HCT116 (cell line): ENCODE data around the gene TIMP1. TPM values are rescaled to one million over a fixed set of nuclear protein-coding genes. Genes with fewer than 3 reads are reported as not detected.

Source experiments
- ATAC-seq: fragments of 200-7000 bp; cut with Tn5 transposase; 2 replicates; pipeline ENCODE4 v1.9.1; 2020; ENCODE audit warnings: mild to moderate bottlenecking, moderate library complexity
- BruUV-seq: library from RNA; stranded (reverse); fragments of 400-500 nt; replicated peaks from 2 replicates; lab custom pipeline; 2021; lab: Mats Ljungman, UMichigan
- CTCF ChIA-PET: fragments of 300-600 bp; sonication (Branson Sonifier 250); formaldehyde crosslinking; loops from one replicate; lab custom pipeline; 2021; ENCODE audit warnings: antibody characterized with exemption; lab: Charles Lee
- POLR2A ChIA-PET: fragments of 300-600, 350-600 bp; sonication (Branson Sonifier 250); formaldehyde crosslinking; loops from one replicate; lab custom pipeline; 2021; ENCODE audit warnings: antibody characterized with exemption; lab: Charles Lee
- RAD21 ChIA-PET, 2 experiments: fragments of 300-600 bp; sonication (Branson Sonifier 250); formaldehyde crosslinking; loops; one replicate each; lab custom pipeline; 2023; ENCODE audit warnings: low total read pairs in 2 of 2; ENCODE audit not compliant: uncharacterized antibody in 2 of 2, unreplicated experiment in 2 of 2, low non-redundant PET in 1 of 2; lab: Charles Lee
- DNase-seq: peaks from one replicate; pipeline ENCODE4 v3.0.0-alpha.2; 2010; ENCODE audit warnings: low read depth, low spot score
- H2AFZ ChIP-seq: fragments of 200-600 bp; shearing (Covaris generic), sonication (generic); 2 replicates; pipeline ENCODE4 v1.6.1; 2017; ENCODE audit warnings: low read depth, mixed run types, mixed read lengths, antibody characterized with exemption, low read length; ENCODE audit not compliant: poor library complexity, severe bottlenecking
- H3K27ac ChIP-seq: 2 replicates; pipeline ENCODE4 v1.5.1; 2012; ENCODE audit warnings: low read depth, low read length
- H3K27me3 ChIP-seq: fragments of 200-600 bp; sonication (generic); 2 replicates; pipeline ENCODE4 v1.6.1; 2016; ENCODE audit warnings: mixed run types, low read length, mixed read lengths; ENCODE audit not compliant: insufficient read depth
- H3K36me3 ChIP-seq, 2 experiments: fragments of 200-500 bp in 1 of 2; fragments of 200-600 bp in 1 of 2; sonication (Bioruptor generic) in 1 of 2; sonication (generic) in 1 of 2; 2 replicates each; pipeline versions ENCODE4 v1.5.1 to v1.6.1; 2014 to 2016; ENCODE audit warnings: low read length in 2 of 2, inconsistent platforms in 1 of 2, mixed read lengths in 1 of 2, mixed run types in 1 of 2; ENCODE audit not compliant: insufficient read depth in 2 of 2, control insufficient read depth in 1 of 2
- H3K4me1 ChIP-seq, 2 experiments: fragments of 200-600 bp in 1 of 2; sonication (generic) in 1 of 2; 2 replicates each; pipeline versions ENCODE4 v1.5.1 to v1.6.1; 2012 to 2017; ENCODE audit warnings: low read length in 2 of 2, inconsistent platforms in 1 of 2, mild to moderate bottlenecking in 1 of 2, mixed read lengths in 1 of 2, mixed run types in 1 of 2, moderate library complexity in 1 of 2; ENCODE audit not compliant: insufficient read depth in 2 of 2, control insufficient read depth in 1 of 2
- H3K4me2 ChIP-seq: fragments of 200-600 bp; sonication (generic); 2 replicates; pipeline ENCODE4 v1.6.1; 2017; ENCODE audit warnings: mixed run types, low read length, mixed read lengths
- H3K4me3 ChIP-seq, 2 experiments: fragments of 200-600 bp in 1 of 2; sonication (generic) in 1 of 2; replicated peaks in 1 of 2; 2 replicates each; pipeline ENCODE4 v1.5.1; 2011 to 2016; ENCODE audit warnings: low read length in 2 of 2, control low read depth in 1 of 2, low read depth in 1 of 2, mild to moderate bottlenecking in 1 of 2, mixed read lengths in 1 of 2, mixed run types in 1 of 2
- H3K79me2 ChIP-seq: fragments of 200-600 bp; sonication (generic); 2 replicates; pipeline ENCODE4 v1.6.1; 2017; ENCODE audit warnings: mild to moderate bottlenecking, mixed run types, low read length, moderate library complexity, mixed read lengths; ENCODE audit not compliant: insufficient read depth
- H3K9ac ChIP-seq: fragments of 200-600 bp; sonication (generic); 2 replicates; pipeline ENCODE4 v1.6.1; 2016; ENCODE audit warnings: low read length, mixed read lengths
- H3K9me2 ChIP-seq: fragments of 200-600 bp; sonication (generic), shearing (Covaris generic); 2 replicates; pipeline ENCODE4 v1.6.1; 2017; ENCODE audit warnings: mixed run types, mild to moderate bottlenecking, moderate library complexity; ENCODE audit not compliant: insufficient read depth
- H3K9me3 ChIP-seq, 2 experiments: fragments of 200-500 bp in 1 of 2; fragments of 200-600 bp in 1 of 2; sonication (Bioruptor generic) in 1 of 2; sonication (generic) in 1 of 2; 2 replicates each; pipeline ENCODE4 v1.6.1; 2014 to 2017; ENCODE audit warnings: low read length in 2 of 2, mixed read lengths in 2 of 2, inconsistent platforms in 1 of 2, low read depth in 1 of 2, mild to moderate bottlenecking in 1 of 2, mixed run types in 1 of 2, moderate library complexity in 1 of 2; ENCODE audit not compliant: control insufficient read depth in 1 of 2, insufficient read depth in 1 of 2
- H4K20me1 ChIP-seq: fragments of 200-600 bp; sonication (generic), shearing (Covaris generic); 2 replicates; pipeline ENCODE4 v1.6.1; 2017; ENCODE audit warnings: mixed run types, mild to moderate bottlenecking, moderate library complexity; ENCODE audit not compliant: insufficient read depth
- CTCF ChIP-seq, 3 experiments: fragments of 200-600 bp in 1 of 3; sonication (generic) in 1 of 3; IDR thresholded peaks in 2 of 3; conservative IDR thresholded peaks in 1 of 3; 2 replicates each; pipeline ENCODE4 v1.5.1; 2012 to 2017; ENCODE audit warnings: low read depth in 2 of 3, low read length in 2 of 3, antibody characterized with exemption in 1 of 3, borderline replicate concordance in 1 of 3, control low read depth in 1 of 3, mild to moderate bottlenecking in 1 of 3, mixed read lengths in 1 of 3, mixed run types in 1 of 3, moderate library complexity in 1 of 3; ENCODE audit not compliant: insufficient read depth in 1 of 3
- EGR1 ChIP-seq: IDR thresholded peaks from 2 replicates; pipeline ENCODE4 v1.6.1; 2012; ENCODE audit warnings: low read depth
- EZH2 ChIP-seq: fragments of 200-600 bp; sonication (generic); IDR thresholded peaks from 2 replicates; pipeline ENCODE4 v1.6.1; 2017; ENCODE audit warnings: antibody characterized with exemption, mixed run types
- EZH2phosphoT487 ChIP-seq: fragments of 200-600 bp; IDR thresholded peaks from 2 replicates; pipeline ENCODE4 v1.6.1; 2018; ENCODE audit warnings: antibody characterized with exemption, borderline replicate concordance
- FOSL1 ChIP-seq: IDR thresholded peaks from 2 replicates; pipeline ENCODE4 v1.6.1; 2012; ENCODE audit warnings: low read depth
- MAX ChIP-seq: IDR thresholded peaks from 2 replicates; pipeline ENCODE4 v1.6.1; 2012
- POLR2A ChIP-seq: IDR thresholded peaks from 2 replicates; pipeline ENCODE4 v1.7.0; 2011; ENCODE audit warnings: borderline replicate concordance; ENCODE audit not compliant: insufficient read depth, insufficient read length; ENCODE audit errors: extremely low read depth
- RAD21 ChIP-seq: IDR thresholded peaks from 2 replicates; pipeline ENCODE4 v1.6.1; 2012; ENCODE audit warnings: low read depth, mild to moderate bottlenecking
- REST ChIP-seq: IDR thresholded peaks from 2 replicates; pipeline ENCODE4 v1.6.1; 2012; ENCODE audit warnings: low read depth
- SIN3A ChIP-seq: IDR thresholded peaks from 2 replicates; pipeline ENCODE4 v1.6.1; 2012; ENCODE audit warnings: low read depth
- SP1 ChIP-seq: IDR thresholded peaks from 2 replicates; pipeline ENCODE4 v1.6.1; 2012; ENCODE audit warnings: low read depth
- SRF ChIP-seq: IDR thresholded peaks from 2 replicates; pipeline ENCODE4 v1.6.1; 2012; ENCODE audit warnings: low read depth
- ZBTB33 ChIP-seq: IDR thresholded peaks from 2 replicates; pipeline ENCODE4 v1.6.1; 2011; ENCODE audit warnings: mild to moderate bottlenecking, low read length, moderate library complexity; ENCODE audit not compliant: insufficient replicate concordance; ENCODE audit errors: extremely low read depth
- ZFX ChIP-seq: fragments of 450-650 bp; IDR thresholded peaks from 2 replicates; pipeline ENCODE4 v1.6.1; 2017
- ZNF274 ChIP-seq: fragments of 200-500 bp; sonication (Bioruptor generic); IDR thresholded peaks from 2 replicates; pipeline ENCODE4 v1.6.1; 2014; ENCODE audit warnings: mild to moderate bottlenecking, low read depth, low read length, inconsistent platforms
- intact Hi-C: fragments of 100-400 bp; cut with micrococcal nuclease; formaldehyde crosslinking; loops from 2 replicates; pipeline ENCODE4 v1.10.0; 2022
- total RNA-seq: library from RNA; stranded (reverse); gene quantifications from one replicate; pipeline ENCODE4 v1.2.1, GENCODE V29; 2021; ENCODE audit not compliant: unreplicated experiment

TIMP1 gene
- total RNA-seq, 1 experiment from 2014 or later, result 225 TPM

- no peak overlapping the region for H3K4me3 ChIP-seq
- no peaks in the 10 kb centered on the region for H3K9me2 ChIP-seq
- H3K9me3 ChIP-seq, result no peaks in the 10 kb centered on the region
- DNase-seq, result no peak
- no peak overlapping the region for H3K9ac ChIP-seq
- H3K79me2 ChIP-seq, result no peaks in the 10 kb centered on the region
- no peaks in the 10 kb centered on the region for H3K36me3 ChIP-seq
- TF ChIP-seq SP1 (no peak), EGR1 (no peak), REST (no peak), ZFX (no peak), ZBTB33 (no peak), EZH2phosphoT487 (no peak), ZNF274 (no peak), SRF (no peak), SIN3A (no peak), MAX (no peak), EZH2 (no peak), CTCF (IDR thresholded peaks at IDR 0.05 in 2 of 3, conservative IDR thresholded peaks at IDR 0.05 in 1 of 3; ENCODE audit: borderline replicate concordance in 1 of 3, insufficient read depth in 1 of 3, low read depth in 2 of 3, low read length in 2 of 3) (no peak), POLR2A (no peak), FOSL1 (no peak), RAD21 (no peak)
- TF ChIP-seq, all 23 proteins: peak for 0
- H3K27ac ChIP-seq, result no peak overlapping the region
- ChIA-PET RAD21 (no interaction called here), POLR2A (no interaction called here), CTCF (no interaction called here)
- no peaks in the 10 kb centered on the region for H3K27me3 ChIP-seq
- H4K20me1 ChIP-seq, result no peaks in the 10 kb centered on the region
- H2AFZ ChIP-seq, result no peak overlapping the region
- intact Hi-C loops, result no loop called here
- BruUV-seq, result no TSS peak
- no peak for ATAC-seq
- peaks cover 5 to 14% of the 10 kb centered on the region in 2 experiments; a peak in 3 of 4 replicates for H3K4me1 ChIP-seq
- H3K4me2 ChIP-seq, result no peak overlapping the region
These were observed 38.7 kb upstream of the TIMP1 start for GRCh38 chrX:47543496-47543895.
